GM19395 (cell line): ENCODE results near the gene SRSF2.

Experiments used
- ATAC-seq: cut with Tn5 transposase; IDR thresholded peaks from one replicate; pipeline ENCODE4 v1.9.1; 2021; ENCODE audit warnings: mild to moderate bottlenecking, moderate library complexity; ENCODE audit not compliant: unreplicated experiment

Gene SRSF2

GRCh38 chr17:76685366-76685765, 51.8 kb downstream of the SRSF2 start:
- ATAC-seq = no peak

- ATAC-seq = no peak
Observed at GRCh38 chr17:76684756-76685155, 52.4 kb downstream of the SRSF2 start.
